H1 (cell line): ENCODE data around the gene KIAA0930. TPM values are rescaled to one million over a fixed set of nuclear protein-coding genes. Genes with fewer than 3 reads are reported as not detected.

Experiments used
- CTCF ChIA-PET: fragments of 300-600 bp; sonication (Branson Sonifier 250); formaldehyde crosslinking; loops from one replicate; lab custom pipeline; 2021; ENCODE audit not compliant: partially characterized antibody; lab: Charles Lee
- POLR2A ChIA-PET: fragments of 300-600 bp; sonication (Branson Sonifier 250); formaldehyde crosslinking; loops from one replicate; lab custom pipeline; 2021; ENCODE audit warnings: inconsistent platforms; ENCODE audit not compliant: partially characterized antibody; lab: Charles Lee
- DNase-seq, 2 experiments: peaks; one replicate each; pipeline versions ENCODE4 v3.0.0 to v3.0.0-alpha.2; 2010 to 2022; ENCODE audit warnings: low spot score in 2 of 2, low read depth in 1 of 2, mixed read lengths in 1 of 2
- FAIRE-seq: peaks from 2 replicates; lab custom pipeline; 2011; peaks lifted over from hg19 to GRCh38; lab: Jason Lieb, UNC
- H2AFZ ChIP-seq: 2 replicates; pipeline ENCODE4 v1.8.1; 2012; ENCODE audit warnings: low read length, inconsistent platforms
- H2AK5ac ChIP-seq: 2 replicates; pipeline ENCODE4 v1.6.1; 2013; ENCODE audit warnings: low read depth, low read length
- H2BK120ac ChIP-seq: replicated peaks from 2 replicates; pipeline ENCODE3; 2013; ENCODE audit warnings: low read depth, low read length, inconsistent platforms
- H2BK12ac ChIP-seq: 2 replicates; pipeline ENCODE4 v1.6.1; 2013; ENCODE audit warnings: low read depth, low read length
- H2BK15ac ChIP-seq: 2 replicates; pipeline ENCODE4 v1.6.1; 2013; ENCODE audit warnings: low read length
- H2BK20ac ChIP-seq: 2 replicates; pipeline ENCODE4 v1.6.1; 2013; ENCODE audit warnings: low read length
- H2BK5ac ChIP-seq: 2 replicates; pipeline ENCODE4 v1.6.1; 2013; ENCODE audit warnings: low read depth, low read length
- H3K14ac ChIP-seq: 2 replicates; pipeline ENCODE4 v1.6.1; 2013; ENCODE audit warnings: inconsistent platforms; ENCODE audit not compliant: insufficient read length
- H3K18ac ChIP-seq: 2 replicates; pipeline ENCODE4 v1.6.1; 2013; ENCODE audit warnings: low read length; ENCODE audit errors: extremely low read depth
- H3K23ac ChIP-seq: 2 replicates; pipeline ENCODE4 v1.6.1; 2013; ENCODE audit warnings: inconsistent platforms; ENCODE audit not compliant: insufficient read length
- H3K23me2 ChIP-seq: 2 replicates; pipeline ENCODE4 v1.6.1; 2013; ENCODE audit warnings: low read depth, low read length
- H3K27ac ChIP-seq: 2 replicates; pipeline ENCODE4 v1.6.1; 2011; ENCODE audit warnings: low read depth, low read length, inconsistent platforms
- H3K27me3 ChIP-seq, 4 experiments: replicated peaks in 1 of 4; 1 replicate in 1 of 4; 2 replicates in 3 of 4; pipeline versions ENCODE4 v1.6.1 to v1.8.1; 2011 to 2013; ENCODE audit warnings: low read length in 3 of 4, mild to moderate bottlenecking in 3 of 4, inconsistent platforms in 2 of 4, mixed read lengths in 2 of 4, moderate library complexity in 1 of 4; ENCODE audit not compliant: control insufficient read depth in 3 of 4, insufficient read depth in 3 of 4; ENCODE audit errors: extremely low read depth in 1 of 4
- H3K36me3 ChIP-seq, 4 experiments: 2 replicates each; pipeline versions ENCODE4 v1.6.1 to v1.8.1; 2011 to 2013; ENCODE audit warnings: mild to moderate bottlenecking in 4 of 4, low read length in 3 of 4, moderate library complexity in 2 of 4, control low read depth in 1 of 4, inconsistent platforms in 1 of 4; ENCODE audit not compliant: insufficient read depth in 4 of 4, control insufficient read depth in 2 of 4
- H3K4ac ChIP-seq: replicated peaks from 2 replicates; pipeline ENCODE3; 2013; ENCODE audit warnings: low read length, low read depth, mixed read lengths, inconsistent platforms; ENCODE audit not compliant: insufficient read length
- H3K4me1 ChIP-seq, 4 experiments: replicated peaks in 1 of 4; 1 replicate in 1 of 4; 2 replicates in 3 of 4; pipeline versions ENCODE4 v1.6.1 to v1.8.1; 2011 to 2013; ENCODE audit warnings: low read length in 3 of 4, inconsistent platforms in 2 of 4, mixed read lengths in 1 of 4; ENCODE audit not compliant: insufficient read depth in 4 of 4, control insufficient read depth in 3 of 4
- H3K4me2 ChIP-seq, 2 experiments: 2 replicates each; pipeline versions ENCODE4 v1.6.1 to v1.8.1; 2011 to 2013; ENCODE audit warnings: low read depth in 2 of 2, low read length in 2 of 2, control low read depth in 1 of 2, inconsistent platforms in 1 of 2, mild to moderate bottlenecking in 1 of 2; ENCODE audit not compliant: insufficient read depth in 1 of 2
- H3K4me3 ChIP-seq, 4 experiments: fragments of 200-600, 300-600 bp in 1 of 4; sonication (generic), shearing (Covaris generic), sonication (Bioruptor Twin) in 1 of 4; 2 replicates each; pipeline versions ENCODE4 v1.5.1 to v1.8.1; 2011 to 2016; ENCODE audit warnings: low read length in 4 of 4, low read depth in 3 of 4, control low read depth in 2 of 4, inconsistent platforms in 2 of 4, mild to moderate bottlenecking in 2 of 4, mixed read lengths in 1 of 4, moderate library complexity in 1 of 4; ENCODE audit not compliant: insufficient read depth in 2 of 4; ENCODE audit errors: extremely low read depth in 1 of 4
- H3K56ac ChIP-seq: replicated peaks from 2 replicates; pipeline ENCODE3; 2013; ENCODE audit warnings: low read depth, mild to moderate bottlenecking, mixed read lengths, low read length, inconsistent platforms; ENCODE audit not compliant: insufficient read length
- H3K79me1 ChIP-seq: 2 replicates; pipeline ENCODE4 v1.6.1; 2013; ENCODE audit warnings: low read depth, low read length, control low read depth
- H3K79me2 ChIP-seq, 2 experiments: 2 replicates each; pipeline versions ENCODE4 v1.6.1 to v1.8.1; 2012 to 2013; ENCODE audit warnings: low read length in 2 of 2, mild to moderate bottlenecking in 2 of 2, inconsistent platforms in 1 of 2; ENCODE audit not compliant: insufficient read depth in 2 of 2, control insufficient read depth in 1 of 2
- H3K9ac ChIP-seq, 4 experiments: replicated peaks in 1 of 4; 1 replicate in 1 of 4; 2 replicates in 3 of 4; pipeline versions ENCODE4 v1.6.1 to v1.8.1; 2011 to 2013; ENCODE audit warnings: low read depth in 3 of 4, low read length in 3 of 4, control low read depth in 2 of 4, mild to moderate bottlenecking in 2 of 4, moderate library complexity in 2 of 4, inconsistent platforms in 1 of 4; ENCODE audit errors: extremely low read depth in 1 of 4
- H3K9me3 ChIP-seq, 2 experiments: 2 replicates each; pipeline versions ENCODE4 v1.6.1 to v1.8.1; 2012 to 2013; ENCODE audit warnings: mild to moderate bottlenecking in 2 of 2, moderate library complexity in 2 of 2, control low read depth in 1 of 2, inconsistent platforms in 1 of 2, low read depth in 1 of 2, low read length in 1 of 2, mixed read lengths in 1 of 2; ENCODE audit not compliant: insufficient read depth in 2 of 2
- H4K20me1 ChIP-seq, 2 experiments: replicated peaks in 1 of 2; 2 replicates each; pipeline versions ENCODE3 to v1.8.1; 2011 to 2013; ENCODE audit warnings: inconsistent platforms in 2 of 2, low read length in 2 of 2, mild to moderate bottlenecking in 1 of 2; ENCODE audit not compliant: insufficient read depth in 2 of 2, control insufficient read depth in 1 of 2
- H4K5ac ChIP-seq: 2 replicates; pipeline ENCODE4 v1.6.1; 2013; ENCODE audit warnings: low read length, low read depth, mixed read lengths, inconsistent platforms; ENCODE audit not compliant: insufficient read length
- H4K8ac ChIP-seq: 2 replicates; pipeline ENCODE4 v1.8.0; 2013; ENCODE audit warnings: mild to moderate bottlenecking, moderate library complexity, low read length, inconsistent platforms; ENCODE audit not compliant: insufficient read depth; ENCODE audit errors: extremely low read depth
- H4K91ac ChIP-seq: replicated peaks from 2 replicates; pipeline ENCODE3; 2013; ENCODE audit warnings: low read length, mixed read lengths, inconsistent platforms; ENCODE audit not compliant: insufficient read length
- CHD1 ChIP-seq: IDR thresholded peaks from 2 replicates; pipeline ENCODE4 v1.6.1; 2012; ENCODE audit warnings: low read depth, low read length, improper control_type of control experiment
- CREB1 ChIP-seq: IDR thresholded peaks from 2 replicates; pipeline ENCODE4 v1.6.1; 2012; ENCODE audit warnings: inconsistent platforms
- FOSL1 ChIP-seq: IDR thresholded peaks from 2 replicates; pipeline ENCODE4 v1.6.1; 2011; ENCODE audit warnings: mild to moderate bottlenecking, low read depth, low read length, moderate library complexity; ENCODE audit not compliant: insufficient read depth
- JUN ChIP-seq: IDR thresholded peaks from 2 replicates; pipeline ENCODE4 v1.6.1; 2011; ENCODE audit warnings: low read depth, mild to moderate bottlenecking, improper control_type of control experiment, low read length
- KDM4A ChIP-seq: IDR thresholded peaks from one replicate; pipeline ENCODE4 v1.7.1; 2012; ENCODE audit warnings: low read depth, mild to moderate bottlenecking, moderate library complexity, low read length, inconsistent platforms; ENCODE audit not compliant: severe bottlenecking
- PHF8 ChIP-seq: fragments of 200-600 bp; sonication (generic); conservative IDR thresholded peaks from 2 replicates; pipeline ENCODE4 v1.7.1; 2012; ENCODE audit warnings: low read depth, mild to moderate bottlenecking, inconsistent platforms, low read length, moderate library complexity
- SAP30 ChIP-seq: fragments of 300-600 bp; sonication (generic); IDR thresholded peaks from 2 replicates; pipeline ENCODE4 v1.7.1; 2012; ENCODE audit warnings: low read length, moderate library complexity, mild to moderate bottlenecking, inconsistent platforms; ENCODE audit not compliant: insufficient read depth, insufficient replicate concordance
- SIRT6 ChIP-seq: IDR thresholded peaks from one replicate; pipeline ENCODE4 v1.7.1; 2012; ENCODE audit warnings: low read length, inconsistent platforms
- SP1 ChIP-seq: IDR thresholded peaks from 2 replicates; pipeline ENCODE4 v1.6.1; 2011; ENCODE audit warnings: low read depth, low read length
- SUZ12 ChIP-seq: fragments of 200-600 bp; sonication (generic); IDR thresholded peaks from 2 replicates; pipeline ENCODE4 v1.6.1; 2012; ENCODE audit warnings: mild to moderate bottlenecking, inconsistent platforms, low read length, moderate library complexity, mixed read lengths
- WGBS, 2 experiments: shearing (Covaris generic) in 1 of 2; methylation state at CpG; one replicate each; pipeline versions ENCODE4 v1.1.6 to v1.1.7; 2013 to 2015; ENCODE audit warnings: low lambda C conversion rate in 2 of 2, mixed read lengths in 2 of 2, inconsistent platforms in 1 of 2, low coverage in 1 of 2, missing lambda C conversion rate in 1 of 2; ENCODE audit not compliant: insufficient replicate concordance in 2 of 2, insufficient coverage in 1 of 2, insufficient read length in 1 of 2; ENCODE audit errors: extremely low coverage in 1 of 2, missing lambda C conversion rate in 1 of 2; 5-methylcytosine and 5-hydroxymethylcytosine counted together
- polyA plus RNA-seq, 7 experiments: library from polyadenylated mRNA; depleted of rRNA in 3 of 7; stranded (reverse) in 5 of 7; unstranded in 2 of 7; fragments of >200 nt in 5 of 7; fragments of 200-250 nt in 2 of 7; gene quantifications; 1 replicate in 5 of 7; 2 replicates in 1 of 7; 4 replicates in 1 of 7; pipeline versions ENCODE4 v1.2.1 to v1.2.3, GENCODE V29; 2011 to 2013; ENCODE audit warnings: missing spikeins in 2 of 7, mixed read lengths in 2 of 7
- total RNA-seq: library from RNA; stranded (reverse); fragmentation: NEBNext Ultra II Directional; extraction: Animal tissue kit (Norgen Biotek cat#: 25700); gene quantifications from 2 replicates; pipeline ENCODE4 v1.2.1, GENCODE V29; 2021

The KIAA0930 gene
- total and polyA plus RNA-seq, 2 of the 8 experiments (the other 6 are each of a cell fraction or from before 2014, with no cell fraction given) = 61.9 to 66.1 TPM

- peak overlapping the region; percentile 55 for H2BK120ac ChIP-seq
- H2AK5ac ChIP-seq = no peak overlapping the region
- H2BK5ac ChIP-seq = peak overlapping the region; percentile 85; the same call in 1 of the 2 replicates
- no peaks in the 10 kb centered on the region for H3K79me2 ChIP-seq
- no peaks in the 10 kb centered on the region for H3K9me3 ChIP-seq
- no peak overlapping the region; the same call in 1 of the 2 replicates for H3K27ac ChIP-seq
- DNase-seq = peak; percentile 87 to 91
- H2BK20ac ChIP-seq = peak overlapping the region; percentile 43; the same call in 1 of the 2 replicates
- peak overlapping the region; percentile 64 to 97 for H3K4me2 ChIP-seq
- peak overlapping the region; percentile 84 for H4K5ac ChIP-seq
- H3K23me2 ChIP-seq = peaks cover 9% of the 10 kb centered on the region; the same call in 1 of the 2 replicates
- peak overlapping the region; percentile 68 for H4K91ac ChIP-seq
- peak overlapping the region; percentile 89 for H2AFZ ChIP-seq
- no peak overlapping the region for H4K8ac ChIP-seq
- peak overlapping the region; percentile 75 for H3K56ac ChIP-seq
- POLR2A ChIA-PET = interaction anchor here (0.6 to 2.1 kb wide), 5 partner anchors 26 to 173 kb away, joined by 3 to 5 read pairs (median 4); no protein-coding TSS in a partner anchor
- H3K4ac ChIP-seq = peak overlapping the region; percentile 36
- no peaks in the 10 kb centered on the region for H4K20me1 ChIP-seq
- peak overlapping the region; percentile 96 for H3K18ac ChIP-seq
- H3K14ac ChIP-seq = no peak overlapping the region
- TF ChIP-seq CREB1 (peak; percentile 69), SAP30 (peak; percentile 60), KDM4A (peak; percentile 20), JUN (no peak), CHD1 (no peak), SIRT6 (no peak), SP1 (0 out of 2 replicates have a peak, but pooled peaks have one; percentile 39), SUZ12 (no peak), PHF8 (peak; percentile 36), FOSL1 (no peak)
- H3K23ac ChIP-seq = no peak overlapping the region
- H3K9ac ChIP-seq = peak overlapping the region in 3 of 4 experiments; percentile 4 to 68 (median 51); a peak in 4 of 7 replicates
- CTCF ChIA-PET = interaction anchor here (0.6 to 1.3 kb wide), 7 partner anchors 15 to 206 kb away, joined by 3 read pairs; no protein-coding TSS in a partner anchor
- WGBS, 2 experiments = 0% methylated on average over 21 of the region's 47 CpGs; no CpG with 5 or more reads in 1 of the 2 experiments
- peaks cover 5 to 10% (median 8%) of the 10 kb centered on the region in 4 experiments; a peak in 6 of 7 replicates for H3K4me1 ChIP-seq
- peaks cover 0 to 16% (median 10%) of the 10 kb centered on the region in 4 experiments; a peak in 5 of 7 replicates for H3K27me3 ChIP-seq
- no peaks in the 10 kb centered on the region for H3K36me3 ChIP-seq
- H3K4me3 ChIP-seq = peak overlapping the region; percentile 57 to 98 (median 62)
- H3K79me1 ChIP-seq = no peaks in the 10 kb centered on the region
- H2BK12ac ChIP-seq = peak overlapping the region; percentile 80; the same call in 1 of the 2 replicates
- FAIRE-seq = no peak
- peak overlapping the region; percentile 88; the same call in 1 of the 2 replicates for H2BK15ac ChIP-seq
Observed at GRCh38 chr22:45268167-45268957, 27.7 kb upstream of the KIAA0930 start.
